ENCODE data around the gene ZNF727.
"Not testable (repeated sequence)": the region's sequence is repeated elsewhere in the genome, so short reads cannot be mapped to it uniquely, and the experiment has no call there.

ZNF727 gene

DNA sequence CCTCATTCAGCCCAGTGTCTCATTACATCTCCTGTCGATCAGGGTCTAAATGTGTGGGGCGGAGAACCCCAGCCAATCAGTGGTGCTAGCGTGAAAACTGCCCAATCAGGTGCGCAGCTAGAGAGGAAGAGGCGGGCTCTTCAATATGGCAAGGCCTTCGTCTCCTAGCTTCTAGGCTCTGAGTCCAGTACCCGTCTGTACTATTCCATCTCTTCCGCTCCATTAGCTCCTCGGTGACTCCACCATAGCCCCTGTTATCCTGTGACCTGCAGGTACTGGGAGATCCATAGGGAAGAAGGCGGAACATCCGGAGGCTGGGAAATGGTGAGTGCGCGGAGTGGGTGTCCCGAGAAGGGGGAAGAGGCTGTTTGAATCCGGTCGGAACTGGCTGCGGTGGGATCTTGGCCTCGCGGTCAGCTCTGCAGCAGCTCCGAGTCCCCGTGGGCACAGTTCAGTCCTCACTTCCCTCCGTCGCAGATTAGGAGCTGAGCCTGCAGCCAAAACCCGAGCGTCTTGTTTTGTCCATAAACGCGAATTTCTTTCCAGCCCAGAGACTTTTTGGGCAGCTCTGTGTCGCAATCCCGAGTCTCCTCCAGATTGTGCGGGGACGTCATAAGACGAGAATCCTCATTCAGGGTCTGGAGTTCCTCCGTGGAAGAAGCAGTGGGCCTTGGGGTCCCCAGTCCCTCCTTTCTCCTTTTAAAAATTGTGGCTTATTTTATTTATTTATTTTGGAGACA, at the start of gene ZNF727:
ZNF727 (plus strand) TSS at position 134 of the 740 bp plus-strand sequence; CDS start at position 322, 188 bp downstream.
- peak; percentile 10 for DNase-seq (ENCODE audit: low read depth)

DNA sequence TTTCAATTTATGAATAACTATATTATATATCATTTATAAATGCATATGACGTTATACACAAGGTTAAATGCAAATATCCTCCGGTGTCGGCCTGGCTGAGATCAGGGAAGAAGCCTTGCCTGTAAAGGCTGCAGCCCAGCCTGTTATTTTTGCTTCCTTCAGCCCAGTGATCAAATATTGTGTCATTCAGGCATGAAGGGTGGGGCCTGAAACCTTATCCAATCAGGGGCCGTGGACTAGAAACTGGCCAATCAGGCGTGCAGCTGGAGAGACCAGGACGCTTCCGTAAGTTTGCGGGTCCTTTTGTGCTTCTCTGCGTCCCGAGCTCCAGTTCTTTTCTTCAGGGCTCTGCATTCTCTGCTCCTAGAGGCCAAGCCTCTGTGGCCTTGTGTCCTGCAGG, 46.7 kb upstream of the ZNF727 start, which contains the start of gene ZNF722:
ZNF722 (plus strand) TSS at position 301 of the 400 bp plus-strand sequence. CDS start 113 bp downstream, outside the sequence.
- no peak for DNase-seq (ENCODE audit: low read depth)

DNA sequence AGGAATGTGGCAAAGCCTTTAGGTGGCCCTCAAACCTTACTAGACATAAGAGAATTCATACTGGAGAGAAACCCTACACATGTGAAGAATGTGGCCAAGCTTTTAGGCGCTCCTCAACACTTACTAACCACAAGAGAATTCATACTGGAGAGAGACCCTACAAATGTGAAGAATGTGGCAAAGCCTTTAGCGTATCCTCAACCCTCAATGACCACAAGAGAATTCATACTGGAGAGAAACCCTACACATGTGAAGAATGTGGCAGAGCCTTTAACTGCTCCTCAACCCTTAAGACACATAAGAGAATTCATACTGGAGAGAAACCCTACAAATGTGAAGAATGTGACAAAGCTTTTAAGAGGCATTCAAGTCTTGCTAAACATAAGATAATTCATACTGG, 29.7 kb upstream of the ZNF727 start:
- not testable (repeated sequence) for DNase-seq (ENCODE audit: low read depth)

DNA sequence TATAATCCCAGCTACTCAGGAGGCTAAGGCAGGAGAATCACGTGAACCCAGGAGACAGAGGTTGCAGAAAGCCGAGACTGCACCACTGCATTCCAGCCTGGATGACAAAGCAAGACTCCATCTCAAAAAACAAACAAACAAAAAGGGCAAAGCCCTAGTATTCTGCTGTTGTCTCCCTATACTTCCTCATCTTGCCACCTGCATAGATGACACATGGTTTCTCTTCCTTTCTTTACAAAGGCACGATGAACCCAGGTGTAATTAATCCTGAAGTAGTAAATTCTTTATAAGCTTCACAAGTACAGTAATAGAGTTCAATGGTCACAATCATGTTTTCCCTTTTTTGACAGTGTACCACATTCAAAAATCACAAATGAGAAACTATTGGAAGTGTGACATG, 9.8 kb upstream of the ZNF727 start:
- DNase-seq (ENCODE audit: low read depth), result no peak

DNA sequence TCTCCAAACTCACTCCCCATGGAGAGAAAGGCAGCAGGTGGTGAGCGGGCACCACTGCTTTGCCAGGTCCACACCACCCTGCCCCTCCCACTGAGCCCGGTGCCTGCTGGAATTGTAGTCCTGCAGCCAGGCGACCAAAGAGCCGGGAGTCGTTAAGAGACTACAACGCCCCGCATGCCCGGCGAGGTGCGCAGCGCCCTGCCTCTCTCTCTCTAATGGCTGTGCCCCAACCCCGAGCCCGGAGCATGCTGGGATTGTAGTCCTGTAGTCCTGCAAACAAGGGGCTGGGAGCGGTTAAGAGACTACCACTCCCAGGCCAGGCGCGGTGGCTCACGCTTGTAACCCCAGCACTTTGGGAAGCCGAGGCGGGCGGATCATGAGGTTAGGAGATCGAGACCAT, 8.1 kb upstream of the ZNF727 start:
- DNase-seq (ENCODE audit: low read depth), result no peak

DNA sequence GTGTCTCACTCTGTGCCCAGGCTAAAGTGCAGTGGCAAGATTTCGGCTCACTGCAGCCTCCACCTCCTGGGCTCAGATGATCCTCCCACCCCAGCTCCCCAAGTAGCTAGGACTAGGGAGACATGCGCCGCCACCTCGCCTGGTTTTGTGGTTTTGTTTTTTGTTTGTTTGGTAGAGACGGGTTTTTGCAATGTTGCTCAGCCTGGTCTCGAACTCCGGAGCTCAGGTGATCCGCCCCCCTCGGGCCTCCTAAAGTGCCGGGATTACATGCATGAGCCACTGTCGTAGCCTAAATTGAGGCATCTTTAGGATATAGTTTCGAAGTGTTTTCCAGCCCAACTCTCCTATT, 781 bp downstream of the ZNF727 start:
- DNase-seq (ENCODE audit: low read depth), result no peak

DNA sequence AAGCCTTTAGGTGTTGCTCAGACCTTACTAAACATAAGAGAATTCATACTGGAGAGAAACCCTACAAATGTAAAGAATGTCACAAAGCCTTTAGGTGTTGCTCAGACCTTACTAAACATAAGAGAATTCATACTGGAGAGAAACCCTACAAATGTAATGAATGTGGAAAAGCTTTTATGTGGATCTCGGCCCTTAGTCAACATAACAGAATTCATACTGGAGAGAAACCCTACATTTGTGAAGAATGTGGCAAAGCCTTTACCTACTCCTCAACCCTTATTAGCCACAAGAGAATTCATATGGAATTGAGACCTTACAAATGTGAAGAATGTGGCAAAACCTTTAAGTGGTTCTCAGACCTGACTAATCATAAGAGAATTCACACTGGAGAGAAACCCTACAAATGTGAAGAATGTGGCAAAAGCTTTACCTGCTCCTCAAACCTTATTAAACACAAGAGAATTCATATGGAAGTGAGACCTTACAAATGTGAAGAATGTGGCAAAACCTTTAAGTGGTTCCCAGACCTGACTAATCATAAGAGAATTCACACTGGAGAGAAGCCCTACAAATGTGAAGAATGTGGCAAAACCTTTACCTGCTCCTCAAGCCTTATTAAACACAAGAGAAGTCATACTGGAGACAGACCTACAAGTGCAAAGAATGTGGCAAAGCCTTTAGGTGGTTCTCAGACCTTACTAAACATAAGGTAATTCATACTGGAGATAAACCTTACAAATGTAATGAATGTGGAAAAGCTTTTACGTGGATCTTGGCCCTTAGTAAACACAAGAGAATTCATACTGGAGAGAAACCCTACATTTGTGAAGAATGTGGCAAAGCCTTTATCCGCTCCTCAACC, 32.8 kb downstream of the ZNF727 start:
- DNase-seq (ENCODE audit: low read depth), result not testable (repeated sequence)

DNA sequence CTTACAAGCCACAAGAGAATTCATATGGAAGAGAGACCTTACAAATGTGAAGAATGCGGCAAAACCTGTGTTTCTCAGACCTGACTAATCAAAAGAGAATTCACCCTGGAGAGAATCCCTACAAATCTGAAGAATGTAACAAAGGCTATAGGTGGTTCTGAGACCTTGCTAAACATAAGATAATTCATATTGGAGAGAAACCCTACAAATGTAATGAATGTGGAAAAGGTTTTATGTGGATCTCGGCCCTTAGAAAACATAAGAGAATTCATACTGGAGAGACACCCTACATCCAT, 33.4 kb downstream of the ZNF727 start:
- no peak for DNase-seq (ENCODE audit: low read depth)

DNA sequence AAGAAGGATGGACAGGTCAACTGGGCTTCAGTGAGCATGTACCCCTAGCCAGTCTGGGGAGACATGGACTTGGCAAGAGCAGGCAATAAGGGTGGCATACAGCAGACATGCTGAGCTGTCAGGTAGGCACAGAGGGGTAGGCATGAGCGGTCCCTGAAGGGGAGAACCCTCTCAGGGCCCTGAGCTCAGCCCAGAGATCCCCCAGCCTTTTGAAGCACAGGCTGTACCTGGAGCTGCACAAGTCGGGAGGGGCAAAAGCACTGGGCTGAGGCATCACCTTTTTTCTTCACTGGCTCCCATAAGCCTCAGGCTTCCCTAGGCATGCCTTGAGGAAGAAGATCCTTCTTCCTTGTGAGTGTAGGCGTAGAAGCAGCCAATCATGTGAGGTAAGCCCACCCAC, 42.3 kb downstream of the ZNF727 start:
- no peak for DNase-seq (ENCODE audit: low read depth)

DNA sequence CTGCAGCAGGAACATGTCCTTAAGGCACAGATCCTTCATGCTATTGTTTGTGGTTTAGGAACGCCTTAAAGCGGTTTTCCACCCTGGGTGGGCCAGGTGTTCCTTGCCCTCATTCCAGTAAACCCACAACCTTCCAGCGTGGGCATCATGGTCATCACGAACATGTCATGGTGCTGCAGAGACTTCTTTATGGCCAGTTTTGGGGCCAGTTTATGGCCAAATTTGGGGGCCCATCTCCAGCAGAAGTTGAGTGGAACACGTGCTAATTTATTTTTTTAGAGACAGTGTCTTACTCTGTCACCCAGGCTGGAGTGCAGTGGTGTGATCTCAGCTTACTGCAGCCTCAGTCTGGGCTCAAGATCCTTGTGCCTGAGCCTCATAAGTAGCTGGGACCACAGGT, 43.6 kb downstream of the ZNF727 start:
- not testable (repeated sequence) for DNase-seq (ENCODE audit: low read depth)

Data from activated T-cell treated with anti-CD3 and anti-CD28 coated beads for 1 hour (primary cell).